SH-SY5Y (cell line): ENCODE measurements around the gene TNC.

Experiments used
- GATA2 ChIP-seq: IDR thresholded peaks from 2 replicates; pipeline ENCODE4 v1.6.1; 2011; ENCODE audit warnings: mild to moderate bottlenecking, low read depth, low read length
- GATA3 ChIP-seq: IDR thresholded peaks from 2 replicates; pipeline ENCODE4 v1.6.1; 2011; ENCODE audit warnings: low read depth, mild to moderate bottlenecking, low read length, moderate library complexity

The TNC gene

GRCh38 chr9:115116421-115117284 is 1.3 kb downstream of the TNC start:
- TF ChIP-seq GATA3 (no peak), GATA2 (no peak)

- no peak for TF ChIP-seq GATA3
- TF ChIP-seq GATA2 = no peak
Observed at GRCh38 chr9:115115924-115116323, 2.0 kb downstream of the TNC start.

- no peak for TF ChIP-seq GATA3
- no peak for TF ChIP-seq GATA2
Observed at GRCh38 chr9:115115117-115115880, 2.7 kb downstream of the TNC start.

- TF ChIP-seq GATA3 (no peak), GATA2 (no peak)
Observed at GRCh38 chr9:115114546-115114945, 3.4 kb downstream of the TNC start.

- TF ChIP-seq GATA3 (no peak), GATA2 (no peak)
Observed at GRCh38 chr9:115114084-115114483, 3.9 kb downstream of the TNC start.

- TF ChIP-seq GATA2 (no peak), GATA3 (no peak)
Observed at GRCh38 chr9:115111874-115112273, 6.1 kb downstream of the TNC start.

- TF ChIP-seq GATA2 = no peak
- TF ChIP-seq GATA3 = no peak
Observed at GRCh38 chr9:115109486-115109885, 8.5 kb downstream of the TNC start.

GRCh38 chr9:115107701-115108100 is 10.3 kb downstream of the TNC start:
- TF ChIP-seq GATA3 = no peak
- TF ChIP-seq GATA2 = no peak

GRCh38 chr9:115106642-115107041 is 11.3 kb downstream of the TNC start:
- TF ChIP-seq GATA2 = no peak

GRCh38 chr9:115106001-115106400 is 12.0 kb downstream of the TNC start:
- no peak for TF ChIP-seq GATA2
- TF ChIP-seq GATA3 = no peak

- TF ChIP-seq GATA3 (no peak), GATA2 (no peak)
Observed at GRCh38 chr9:115104908-115105307, 13.0 kb downstream of the TNC start.

- TF ChIP-seq GATA2 = no peak
Observed at GRCh38 chr9:115103746-115104477, 14.0 kb downstream of the TNC start.

- TF ChIP-seq GATA3 (no peak), GATA2 (no peak)
Observed at GRCh38 chr9:115099901-115100300, 18.1 kb downstream of the TNC start.

- TF ChIP-seq GATA2 = no peak
- no peak for TF ChIP-seq GATA3
Observed at GRCh38 chr9:115098226-115098965, 19.6 kb downstream of the TNC start.
